HL-60 (cell line): ENCODE results near the gene DPP6.

Experiments used
- CTCF ChIP-seq: IDR thresholded peaks from one replicate; pipeline ENCODE4 v1.5.1; 2011; ENCODE audit warnings: low read length, control low read depth, inconsistent platforms; ENCODE audit not compliant: insufficient read depth
- POLR2AphosphoS5 ChIP-seq: IDR thresholded peaks from 2 replicates; pipeline ENCODE4 v1.6.1; 2012; ENCODE audit warnings: low read depth
- REST ChIP-seq: IDR thresholded peaks from 2 replicates; pipeline ENCODE4 v1.6.1; 2012; ENCODE audit warnings: low read depth; ENCODE audit not compliant: insufficient replicate concordance
- SPI1 ChIP-seq: IDR thresholded peaks from 2 replicates; pipeline ENCODE4 v1.6.1; 2012; ENCODE audit warnings: low read depth, mild to moderate bottlenecking, borderline replicate concordance

- TF ChIP-seq CTCF (no peak), SPI1 (no peak), POLR2AphosphoS5 (no peak), REST (no peak)
Measured at GRCh38 chr7:154577141-154577873, 525.1 kb downstream of the DPP6 start.
